HepG2 (cell line): ENCODE data around the gene ACSBG1. TPM values are rescaled to one million over a fixed set of nuclear protein-coding genes. Genes with fewer than 3 reads are reported as not detected.
A peak's percentile ranks its signal among the peaks of the same experiment; 100 is the strongest.

Experiments used
- ARID2 ChIP-seq: sonication (generic); formaldehyde crosslinking; IDR thresholded peaks from 2 replicates; pipeline ENCODE4 v1.8.1; 2022; ENCODE audit warnings: mild to moderate bottlenecking, missing genetic modification reagents, borderline replicate concordance
- FOXO4 ChIP-seq: sonication (generic); formaldehyde crosslinking; conservative IDR thresholded peaks from 2 replicates; pipeline ENCODE4 v1.8.1; 2023; ENCODE audit warnings: missing genetic modification reagents
- HOXD1 ChIP-seq: sonication (generic); formaldehyde crosslinking; IDR thresholded peaks from 2 replicates; pipeline ENCODE4 v1.5.0; 2020; ENCODE audit warnings: missing genetic modification reagents
- KAT7 ChIP-seq: IDR thresholded peaks from 2 replicates; pipeline ENCODE4 v1.6.1; 2018; ENCODE audit warnings: borderline replicate concordance, missing compliant biosample characterization
- MBNL3 ChIP-seq: fragments of 250-450 bp; sonication (Bioruptor Pico); conservative IDR thresholded peaks from 2 replicates; pipeline ENCODE4 v1.8.0; 2022; ENCODE audit warnings: mild to moderate bottlenecking, inconsistent platforms
- SATB2 ChIP-seq: sonication (generic); formaldehyde crosslinking; IDR thresholded peaks from 2 replicates; pipeline ENCODE4 v1.5.0; 2020; ENCODE audit warnings: missing genetic modification reagents
- TAF1 ChIP-seq: sonication (generic); formaldehyde crosslinking; IDR thresholded peaks from 2 replicates; pipeline ENCODE4 v1.4.0; 2020; ENCODE audit warnings: missing genetic modification reagents
- TBL1XR1 ChIP-seq: fragments of 150-350 bp; IDR thresholded peaks from 2 replicates; pipeline ENCODE4 v1.6.1; 2014; ENCODE audit warnings: borderline replicate concordance, low read length; ENCODE audit not compliant: partially characterized antibody
- TBP ChIP-seq: sonication (generic); formaldehyde crosslinking; IDR thresholded peaks from 2 replicates; pipeline ENCODE4 v1.5.0; 2020; ENCODE audit warnings: missing genetic modification reagents
- TOE1 ChIP-seq: sonication (generic); formaldehyde crosslinking; IDR thresholded peaks from 2 replicates; pipeline ENCODE4 v1.4.0; 2020; ENCODE audit warnings: mild to moderate bottlenecking, missing genetic modification reagents
- ZNF543 ChIP-seq: sonication (generic); formaldehyde crosslinking; IDR thresholded peaks from 2 replicates; pipeline ENCODE4 v1.4.0; 2020; ENCODE audit warnings: mild to moderate bottlenecking, missing genetic modification reagents
- ZNF547 ChIP-seq: sonication (generic); formaldehyde crosslinking; IDR thresholded peaks from 2 replicates; pipeline ENCODE4 v1.5.1; 2020; ENCODE audit warnings: mild to moderate bottlenecking, missing genetic modification reagents
- ZNF878 ChIP-seq: sonication (generic); formaldehyde crosslinking; IDR thresholded peaks from 2 replicates; pipeline ENCODE4 v1.8.1; 2023; ENCODE audit warnings: mild to moderate bottlenecking, missing genetic modification reagents, moderate library complexity
- polyA plus RNA-seq, 8 experiments: library from polyadenylated mRNA; depleted of rRNA in 3 of 8; stranded (reverse) in 7 of 8; unstranded in 1 of 8; fragments of >200 nt; fragmentation: Illumina TruSeq in 4 of 8; extraction: Trizol in 4 of 8; gene quantifications; 2 replicates each; pipeline versions ENCODE4 v1.2.1 to v1.2.3, GENCODE V29; 2011 to 2016; ENCODE audit warnings: low read depth in 4 of 8, missing spikeins in 1 of 8, mixed read lengths in 1 of 8; ENCODE audit not compliant: insufficient read depth in 1 of 8
- total RNA-seq, 5 experiments: library from RNA; depleted of rRNA; stranded (reverse); fragments of >200 nt; fragmentation: Illumina TruSeq; extraction: Trizol; gene quantifications; 2 replicates each; pipeline ENCODE4 v1.2.3, GENCODE V29; 2016; ENCODE audit warnings: low read depth in 1 of 5
- TF ChIP-seq, protein P1 (sequence below): sonication (generic); formaldehyde crosslinking; IDR thresholded peaks from 2 replicates; pipeline ENCODE4 v1.5.0; 2020; ENCODE audit warnings: mild to moderate bottlenecking, missing genetic modification reagents, borderline replicate concordance
- TF ChIP-seq, protein P2 (sequence below): sonication (generic); formaldehyde crosslinking; IDR thresholded peaks from 2 replicates; pipeline ENCODE4 v1.4.0; 2020; ENCODE audit warnings: missing genetic modification reagents
- TF ChIP-seq, protein P3 (sequence below): sonication (generic); formaldehyde crosslinking; IDR thresholded peaks from 2 replicates; pipeline ENCODE4 v1.4.0; 2020; ENCODE audit warnings: mild to moderate bottlenecking, missing genetic modification reagents
- TF ChIP-seq, protein P4 (sequence below): sonication (generic); formaldehyde crosslinking; IDR thresholded peaks from 2 replicates; pipeline ENCODE4 v1.5.1; 2020; ENCODE audit warnings: mild to moderate bottlenecking, missing genetic modification reagents, borderline replicate concordance
- TF ChIP-seq, protein P5 (sequence below): IDR thresholded peaks from 2 replicates; pipeline ENCODE4 v1.6.1; 2012; ENCODE audit warnings: inconsistent platforms
- TF ChIP-seq, protein P6 (sequence below): sonication (generic); formaldehyde crosslinking; IDR thresholded peaks from 2 replicates; pipeline ENCODE4 v1.4.0; 2020; ENCODE audit warnings: mild to moderate bottlenecking, missing genetic modification reagents

ACSBG1 gene
- total and polyA plus RNA-seq, 2 of the 13 experiments (the other 11 are each of a cell fraction or from before 2014, with no cell fraction given), result 0.35 to 0.81 TPM

DNA sequence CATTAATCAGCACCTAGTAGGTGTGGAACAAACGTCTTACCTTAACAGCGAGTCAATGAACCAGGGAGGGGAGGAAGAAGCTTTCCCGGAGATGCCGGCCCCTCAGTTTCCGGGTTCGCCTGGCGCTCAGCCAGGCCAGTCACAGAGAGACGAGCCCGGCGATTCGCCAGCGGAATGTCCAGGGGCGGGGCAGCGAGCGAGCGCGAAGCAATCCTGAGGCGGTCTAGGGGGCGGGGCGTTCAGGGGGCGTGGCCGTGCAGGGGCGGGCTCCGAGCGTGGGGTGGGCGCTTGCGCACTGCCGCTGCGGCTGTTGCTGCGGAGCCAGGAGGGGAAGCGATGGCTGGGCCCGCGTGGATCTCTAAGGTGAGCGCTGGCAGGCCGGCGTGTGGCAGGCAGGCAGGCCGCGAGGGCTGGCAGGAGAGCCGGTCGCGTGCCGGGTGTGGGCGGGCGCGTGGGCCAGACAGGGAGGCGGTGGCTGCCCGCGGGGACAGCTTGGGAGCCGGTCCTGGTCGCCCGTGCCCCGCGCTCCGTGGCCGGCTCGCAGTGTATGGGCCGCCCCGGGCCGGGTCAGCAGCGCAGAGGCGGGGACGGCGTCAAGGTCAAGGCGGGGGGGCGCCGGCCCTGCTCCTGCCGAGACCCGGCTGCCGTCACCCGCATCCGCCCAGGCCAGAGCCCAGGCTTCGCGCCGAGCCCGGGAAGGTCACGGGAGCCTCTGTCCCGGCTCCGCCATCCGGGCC, 85.1 kb downstream of the ACSBG1 start, which contains the start of gene IDH3A (continued):
- TF ChIP-seq, protein P1, sequence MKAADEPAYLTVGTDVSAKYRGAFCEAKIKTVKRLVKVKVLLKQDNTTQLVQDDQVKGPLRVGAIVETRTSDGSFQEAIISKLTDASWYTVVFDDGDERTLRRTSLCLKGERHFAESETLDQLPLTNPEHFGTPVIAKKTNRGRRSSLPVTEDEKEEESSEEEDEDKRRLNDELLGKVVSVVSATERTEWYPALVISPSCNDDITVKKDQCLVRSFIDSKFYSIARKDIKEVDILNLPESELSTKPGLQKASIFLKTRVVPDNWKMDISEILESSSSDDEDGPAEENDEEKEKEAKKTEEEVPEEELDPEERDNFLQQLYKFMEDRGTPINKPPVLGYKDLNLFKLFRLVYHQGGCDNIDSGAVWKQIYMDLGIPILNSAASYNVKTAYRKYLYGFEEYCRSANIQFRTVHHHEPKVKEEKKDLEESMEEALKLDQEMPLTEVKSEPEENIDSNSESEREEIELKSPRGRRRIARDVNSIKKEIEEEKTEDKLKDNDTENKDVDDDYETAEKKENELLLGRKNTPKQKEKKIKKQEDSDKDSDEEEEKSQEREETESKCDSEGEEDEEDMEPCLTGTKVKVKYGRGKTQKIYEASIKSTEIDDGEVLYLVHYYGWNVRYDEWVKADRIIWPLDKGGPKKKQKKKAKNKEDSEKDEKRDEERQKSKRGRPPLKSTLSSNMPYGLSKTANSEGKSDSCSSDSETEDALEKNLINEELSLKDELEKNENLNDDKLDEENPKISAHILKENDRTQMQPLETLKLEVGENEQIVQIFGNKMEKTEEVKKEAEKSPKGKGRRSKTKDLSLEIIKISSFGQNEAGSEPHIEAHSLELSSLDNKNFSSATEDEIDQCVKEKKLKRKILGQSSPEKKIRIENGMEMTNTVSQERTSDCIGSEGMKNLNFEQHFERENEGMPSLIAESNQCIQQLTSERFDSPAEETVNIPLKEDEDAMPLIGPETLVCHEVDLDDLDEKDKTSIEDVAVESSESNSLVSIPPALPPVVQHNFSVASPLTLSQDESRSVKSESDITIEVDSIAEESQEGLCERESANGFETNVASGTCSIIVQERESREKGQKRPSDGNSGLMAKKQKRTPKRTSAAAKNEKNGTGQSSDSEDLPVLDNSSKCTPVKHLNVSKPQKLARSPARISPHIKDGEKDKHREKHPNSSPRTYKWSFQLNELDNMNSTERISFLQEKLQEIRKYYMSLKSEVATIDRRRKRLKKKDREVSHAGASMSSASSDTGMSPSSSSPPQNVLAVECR, result peak; percentile 82; the same call in 1 of the 2 replicates
- TF ChIP-seq, protein P2, sequence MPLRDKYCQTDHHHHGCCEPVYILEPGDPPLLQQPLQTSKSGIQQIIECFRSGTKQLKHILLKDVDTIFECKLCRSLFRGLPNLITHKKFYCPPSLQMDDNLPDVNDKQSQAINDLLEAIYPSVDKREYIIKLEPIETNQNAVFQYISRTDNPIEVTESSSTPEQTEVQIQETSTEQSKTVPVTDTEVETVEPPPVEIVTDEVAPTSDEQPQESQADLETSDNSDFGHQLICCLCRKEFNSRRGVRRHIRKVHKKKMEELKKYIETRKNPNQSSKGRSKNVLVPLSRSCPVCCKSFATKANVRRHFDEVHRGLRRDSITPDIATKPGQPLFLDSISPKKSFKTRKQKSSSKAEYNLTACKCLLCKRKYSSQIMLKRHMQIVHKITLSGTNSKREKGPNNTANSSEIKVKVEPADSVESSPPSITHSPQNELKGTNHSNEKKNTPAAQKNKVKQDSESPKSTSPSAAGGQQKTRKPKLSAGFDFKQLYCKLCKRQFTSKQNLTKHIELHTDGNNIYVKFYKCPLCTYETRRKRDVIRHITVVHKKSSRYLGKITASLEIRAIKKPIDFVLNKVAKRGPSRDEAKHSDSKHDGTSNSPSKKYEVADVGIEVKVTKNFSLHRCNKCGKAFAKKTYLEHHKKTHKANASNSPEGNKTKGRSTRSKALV (CRISPR knock-in tag), result no peak
- TF ChIP-seq ZNF543 (CRISPR knock-in tag) (no peak), TBL1XR1 (no peak), TOE1 (no peak), MBNL3 (CRISPR knock-in tag) (no peak), ZNF878 (CRISPR knock-in tag) (no peak; the same call in 1 of the 2 replicates), ARID2 (CRISPR knock-in tag) (no peak), ZNF547 (CRISPR knock-in tag) (peak; percentile 73; the same call in 1 of the 2 replicates), FOXO4 (no peak), HOXD1 (CRISPR knock-in tag) (no peak), TAF1 (peak; percentile 45; the same call in 1 of the 2 replicates), KAT7 (CRISPR knock-in tag) (peak; percentile 68; the same call in 1 of the 2 replicates), SATB2 (CRISPR knock-in tag) (no peak), TBP (CRISPR knock-in tag) (no peak)
- TF ChIP-seq, protein P3, sequence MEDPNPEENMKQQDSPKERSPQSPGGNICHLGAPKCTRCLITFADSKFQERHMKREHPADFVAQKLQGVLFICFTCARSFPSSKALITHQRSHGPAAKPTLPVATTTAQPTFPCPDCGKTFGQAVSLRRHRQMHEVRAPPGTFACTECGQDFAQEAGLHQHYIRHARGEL (CRISPR knock-in tag), result no peak
- TF ChIP-seq, protein P4, sequence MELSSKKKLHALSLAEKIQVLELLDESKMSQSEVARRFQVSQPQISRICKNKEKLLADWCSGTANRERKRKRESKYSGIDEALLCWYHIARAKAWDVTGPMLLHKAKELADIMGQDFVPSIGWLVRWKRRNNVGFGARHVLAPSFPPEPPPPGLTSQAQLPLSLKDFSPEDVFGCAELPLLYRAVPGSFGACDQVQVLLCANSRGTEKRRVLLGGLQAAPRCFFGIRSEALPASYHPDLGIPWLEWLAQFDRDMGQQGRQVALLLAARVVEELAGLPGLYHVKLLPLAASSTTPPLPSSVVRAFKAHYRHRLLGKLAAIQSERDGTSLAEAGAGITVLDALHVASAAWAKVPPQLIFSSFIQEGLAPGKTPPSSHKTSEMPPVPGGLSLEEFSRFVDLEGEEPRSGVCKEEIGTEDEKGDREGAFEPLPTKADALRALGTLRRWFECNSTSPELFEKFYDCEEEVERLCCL (CRISPR knock-in tag), result no peak
- TF ChIP-seq, protein P5, sequence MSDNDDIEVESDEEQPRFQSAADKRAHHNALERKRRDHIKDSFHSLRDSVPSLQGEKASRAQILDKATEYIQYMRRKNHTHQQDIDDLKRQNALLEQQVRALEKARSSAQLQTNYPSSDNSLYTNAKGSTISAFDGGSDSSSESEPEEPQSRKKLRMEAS, result peak; percentile 64
- TF ChIP-seq, protein P6, sequence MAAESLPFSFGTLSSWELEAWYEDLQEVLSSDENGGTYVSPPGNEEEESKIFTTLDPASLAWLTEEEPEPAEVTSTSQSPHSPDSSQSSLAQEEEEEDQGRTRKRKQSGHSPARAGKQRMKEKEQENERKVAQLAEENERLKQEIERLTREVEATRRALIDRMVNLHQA (CRISPR knock-in tag), result no peak
